Activated CD4-positive, alpha-beta memory T cell treated with anti-CD3 and anti-CD28 coated beads for 36 hours (primary cell): Measurements from ENCODE around the gene DNMT3B. TPM values are rescaled to one million over a fixed set of nuclear protein-coding genes. Genes with fewer than 3 reads are reported as not detected.
"Not testable (repeated sequence)": the region's sequence is repeated elsewhere in the genome, so short reads cannot be mapped to it uniquely, and the experiment has no call there.

Experiments
- CTCF ChIA-PET: fragments of 350-600 bp; sonication (Branson Sonifier 250); formaldehyde crosslinking; loops from one replicate; lab custom pipeline; 2021; ENCODE audit warnings: antibody characterized with exemption, inconsistent platforms; lab: Charles Lee
- POLR2A ChIA-PET: fragments of 350-600 bp; sonication (Branson Sonifier 250); formaldehyde crosslinking; loops from one replicate; lab custom pipeline; 2021; ENCODE audit warnings: antibody characterized with exemption; lab: Charles Lee
- DNase-seq: peaks from one replicate; pipeline ENCODE4 v3.0.0-alpha.2; 2020
- H3K27ac Mint-ChIP-seq: one replicate; pipeline ENCODE4 v1.8.0; 2021; ENCODE audit warnings: mixed read lengths
- H3K27me3 Mint-ChIP-seq: one replicate; pipeline ENCODE4 v1.8.0; 2021; ENCODE audit warnings: mixed read lengths
- H3K36me3 Mint-ChIP-seq: one replicate; pipeline ENCODE4 v1.8.0; 2021; ENCODE audit warnings: mixed read lengths
- H3K4me1 Mint-ChIP-seq: one replicate; pipeline ENCODE4 v1.8.0; 2021; ENCODE audit warnings: low read depth, mixed read lengths
- H3K4me3 Mint-ChIP-seq: one replicate; pipeline ENCODE4 v1.8.0; 2021; ENCODE audit warnings: mild to moderate bottlenecking, mixed read lengths
- H3K9me3 Mint-ChIP-seq: one replicate; pipeline ENCODE4 v1.8.0; 2021; ENCODE audit warnings: mixed read lengths
- intact Hi-C: fragments of 100-400 bp; cut with micrococcal nuclease; formaldehyde crosslinking; loops from one replicate; pipeline ENCODE4 v1.15.1; 2023
- total RNA-seq, 2 experiments: library from RNA; stranded (reverse); gene quantifications; one replicate each; pipeline ENCODE4 v1.2.3, GENCODE V29; 2021

Gene DNMT3B
- total RNA-seq: 1 to 10 TPM; 1.7 to 2.0 TPM

- H3K9me3 Mint-ChIP-seq: no peaks in the 10 kb centered on the region
- POLR2A ChIA-PET: interaction anchor here (1.1 to 1.4 kb wide), 3 partner anchors 18 to 58 kb away, joined by 3 to 5 read pairs (median 4); partner anchors contain the start of gene MAPRE1
- H3K4me3 Mint-ChIP-seq: peak within 1 kb of the TSS; percentile 79
- no peak within 1 kb of the TSS for H3K27ac Mint-ChIP-seq
- DNase-seq: peak; percentile 81
- CTCF ChIA-PET: interaction anchor here (0.6 to 3.2 kb wide), 5 partner anchors 15 to 277 kb away, joined by 3 to 37 read pairs (median 4); partner anchors contain the start of genes C20orf203 and COMMD7
- intact Hi-C loops: no loop called here
- H3K36me3 Mint-ChIP-seq: no peaks in the 10 kb centered on the region
- H3K27me3 Mint-ChIP-seq: peaks cover 1% of the 10 kb centered on the region
- H3K4me1 Mint-ChIP-seq: peaks cover 9% of the 10 kb centered on the region
These were observed at the start of gene DNMT3B for GRCh38 chr20:32761831-32762753. DNMT3B (plus strand) TSS chr20:32762385; CDS start chr20:32780324, 17,939 bp downstream.

- no peaks in the 10 kb centered on the region for H3K4me1 Mint-ChIP-seq
- no peak overlapping the region for H3K4me3 Mint-ChIP-seq
- no peak for DNase-seq
- no peaks in the 10 kb centered on the region for H3K9me3 Mint-ChIP-seq
- H3K27ac Mint-ChIP-seq: no peak overlapping the region
- POLR2A ChIA-PET: no interaction called here
- no peaks in the 10 kb centered on the region for H3K27me3 Mint-ChIP-seq
- CTCF ChIA-PET: interaction anchor here (0.7 to 1.2 kb wide), 3 partner anchors 60 to 196 kb away, joined by 3 to 4 read pairs (median 3); no protein-coding TSS in a partner anchor
- H3K36me3 Mint-ChIP-seq: peaks cover 14% of the 10 kb centered on the region
- intact Hi-C loops: no loop called here
These were observed 43.3 kb upstream of the DNMT3B start for GRCh38 chr20:32718749-32719348.

- no peak overlapping the region for H3K27ac Mint-ChIP-seq
- no peaks in the 10 kb centered on the region for H3K9me3 Mint-ChIP-seq
- ChIA-PET CTCF (interaction anchor here (0.9 kb wide), 1 partner anchor 54 kb away, joined by 3 read pairs; the partner anchor contains the start of gene C20orf203), POLR2A (no interaction called here)
- H3K4me3 Mint-ChIP-seq: no peak overlapping the region
- no peaks in the 10 kb centered on the region for H3K27me3 Mint-ChIP-seq
- no peak for DNase-seq
- intact Hi-C loops: no loop called here
- peaks cover 10% of the 10 kb centered on the region for H3K36me3 Mint-ChIP-seq
- peaks cover 12% of the 10 kb centered on the region for H3K4me1 Mint-ChIP-seq
These were observed 34.5 kb upstream of the DNMT3B start for GRCh38 chr20:32727683-32728082.

- POLR2A ChIA-PET, H3K9me3 Mint-ChIP-seq, DNase-seq, H3K27ac Mint-ChIP-seq, intact Hi-C loops, H3K27me3 Mint-ChIP-seq, H3K4me3 Mint-ChIP-seq, CTCF ChIA-PET: not testable (repeated sequence)
- peaks cover 10% of the 10 kb centered on the region for H3K36me3 Mint-ChIP-seq
- peaks cover 12% of the 10 kb centered on the region for H3K4me1 Mint-ChIP-seq
These were observed 33.8 kb upstream of the DNMT3B start for GRCh38 chr20:32728435-32728834.

- Mint-ChIP-seq H3K36me3 (peaks cover 10% of the 10 kb centered on the region), H3K4me1 (peaks cover 12% of the 10 kb centered on the region)
- H3K4me3 Mint-ChIP-seq, DNase-seq, intact Hi-C loops, CTCF ChIA-PET, POLR2A ChIA-PET, H3K9me3 Mint-ChIP-seq, H3K27ac Mint-ChIP-seq, H3K27me3 Mint-ChIP-seq: not testable (repeated sequence)
These were observed 32.9 kb upstream of the DNMT3B start for GRCh38 chr20:32729334-32729733.

- no peak overlapping the region for H3K27ac Mint-ChIP-seq
- no peaks in the 10 kb centered on the region for H3K9me3 Mint-ChIP-seq
- H3K4me1 Mint-ChIP-seq: peaks cover 22% of the 10 kb centered on the region
- intact Hi-C loops: no loop called here
- DNase-seq: peak; percentile 20
- ChIA-PET POLR2A (no interaction called here), CTCF (no interaction called here)
- no peaks in the 10 kb centered on the region for H3K27me3 Mint-ChIP-seq
- H3K36me3 Mint-ChIP-seq: peaks cover under 1% of the 10 kb centered on the region
- H3K4me3 Mint-ChIP-seq: no peak overlapping the region
These were observed 30.3 kb upstream of the DNMT3B start for GRCh38 chr20:32731882-32732266.

GRCh38 chr20:32737371-32738223 lies 24.6 kb upstream of the DNMT3B start:
- DNase-seq: peak; percentile 61
- Mint-ChIP-seq H3K4me1 (peaks cover 45% of the 10 kb centered on the region), H3K27me3 (no peaks in the 10 kb centered on the region), H3K36me3 (no peaks in the 10 kb centered on the region), H3K4me3 (no peak overlapping the region), H3K27ac (peak overlapping the region; percentile 86), H3K9me3 (no peaks in the 10 kb centered on the region)
- ChIA-PET CTCF (interaction anchor here (0.6 to 5.2 kb wide), 6 partner anchors 23 to 83 kb away, joined by 3 to 35 read pairs (median 4); partner anchors contain the start of genes C20orf203 and MAPRE1), POLR2A (no interaction called here)
- intact Hi-C loops: loop anchor here (5.0 kb wide), 1 partner anchor 65 kb away; the partner anchor contains the start of gene C20orf203

- H3K27ac Mint-ChIP-seq: no peak overlapping the region
- POLR2A ChIA-PET: interaction anchor here (0.6 kb wide), 1 partner anchor 79 kb away, joined by 3 read pairs; no protein-coding TSS in a partner anchor
- no peak for DNase-seq
- H3K4me1 Mint-ChIP-seq: peaks cover 47% of the 10 kb centered on the region
- no peaks in the 10 kb centered on the region for H3K27me3 Mint-ChIP-seq
- intact Hi-C loops: loop anchor here (5.0 to 10.0 kb wide), 2 partner anchors 36 to 206 kb away; no protein-coding TSS in a partner anchor
- CTCF ChIA-PET: no interaction called here
- H3K4me3 Mint-ChIP-seq: no peak overlapping the region
- H3K9me3 Mint-ChIP-seq: no peaks in the 10 kb centered on the region
- H3K36me3 Mint-ChIP-seq: peaks cover 4% of the 10 kb centered on the region
These were observed 21.0 kb upstream of the DNMT3B start for GRCh38 chr20:32741151-32741550.

- Mint-ChIP-seq H3K36me3 (peaks cover 4% of the 10 kb centered on the region), H3K27ac (peak overlapping the region; percentile 92), H3K9me3 (no peaks in the 10 kb centered on the region), H3K4me3 (peak overlapping the region; percentile 97), H3K27me3 (no peaks in the 10 kb centered on the region), H3K4me1 (peaks cover 38% of the 10 kb centered on the region)
- CTCF ChIA-PET: interaction anchor here (1.0 to 3.2 kb wide), 7 partner anchors 20 to 220 kb away, joined by 3 to 27 read pairs (median 3); partner anchors contain the start of gene C20orf203
- intact Hi-C loops: loop anchor here (5.0 to 10.0 kb wide), 2 partner anchors 35 to 208 kb away; no protein-coding TSS in a partner anchor
- DNase-seq: peak; percentile 38
- POLR2A ChIA-PET: interaction anchor here (0.5 to 1.8 kb wide), 9 partner anchors 10 to 1170 kb away, joined by 3 to 5 read pairs (median 4); partner anchors contain the start of gene DNMT3B
These were observed 19.6 kb upstream of the DNMT3B start for GRCh38 chr20:32742322-32743236.
